ENCODE results near the gene NRARP.

The NRARP gene

DNA sequence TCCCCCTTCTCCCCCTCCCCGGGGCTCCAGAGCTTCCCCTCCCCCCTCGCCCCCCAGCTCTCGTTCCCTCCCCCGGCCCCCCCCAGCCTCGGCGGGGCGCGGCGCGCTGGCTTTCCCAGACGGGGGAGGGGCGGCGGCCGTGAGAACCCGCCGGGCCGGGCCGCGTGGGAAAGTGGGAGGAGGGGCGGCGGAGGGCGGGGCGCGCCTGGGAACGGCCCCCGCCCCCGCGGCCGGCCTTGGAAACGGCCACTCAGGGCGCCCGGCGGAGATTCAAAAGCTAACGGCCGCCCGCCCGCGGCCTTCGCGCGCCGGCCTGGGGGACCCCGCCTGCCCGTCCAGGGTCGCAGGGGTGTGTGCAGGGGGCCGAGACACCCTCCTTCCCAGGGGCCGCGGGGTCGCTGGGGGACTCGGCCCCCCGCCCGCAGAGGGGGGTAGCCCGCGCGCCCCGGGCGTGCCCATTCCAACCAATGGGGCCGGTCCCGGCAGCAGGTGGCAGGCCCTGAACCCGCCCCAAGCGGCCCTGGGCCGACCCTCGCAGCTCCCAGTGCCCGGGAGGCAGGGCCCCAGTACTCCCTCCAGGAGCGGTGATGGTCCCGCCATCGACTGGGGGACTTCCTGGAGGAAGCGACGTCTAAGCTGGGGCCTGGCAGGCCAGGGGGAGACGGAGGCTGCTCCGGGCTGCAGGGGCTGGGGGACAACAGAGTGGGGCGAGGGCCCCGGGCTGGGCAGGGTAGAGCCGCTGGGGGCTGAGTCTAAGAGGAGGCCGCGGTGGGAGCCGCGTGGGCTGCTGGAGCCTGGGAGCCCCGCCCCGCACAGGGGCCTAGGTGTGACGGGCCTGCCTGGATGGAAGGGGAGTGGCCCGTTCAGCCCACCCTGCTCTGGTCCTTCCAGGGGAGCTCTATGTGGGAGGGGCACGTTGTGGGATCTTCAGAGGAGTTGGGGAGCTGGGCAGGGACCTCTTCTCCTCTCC lies 14.2 kb upstream of the NRARP start:
- Mint-ChIP-seq H3K27me3 (peaks cover 18% of the 10 kb centered on the region), H3K4me1 (peaks cover 14% of the 10 kb centered on the region), H3K9me3 (no peaks in the 10 kb centered on the region), H3K4me3 (peak overlapping the region; percentile 14), H3K27ac (peak overlapping the region; percentile 30), H3K36me3 (no peaks in the 10 kb centered on the region)
- ATAC-seq: peak; percentile 16

DNA sequence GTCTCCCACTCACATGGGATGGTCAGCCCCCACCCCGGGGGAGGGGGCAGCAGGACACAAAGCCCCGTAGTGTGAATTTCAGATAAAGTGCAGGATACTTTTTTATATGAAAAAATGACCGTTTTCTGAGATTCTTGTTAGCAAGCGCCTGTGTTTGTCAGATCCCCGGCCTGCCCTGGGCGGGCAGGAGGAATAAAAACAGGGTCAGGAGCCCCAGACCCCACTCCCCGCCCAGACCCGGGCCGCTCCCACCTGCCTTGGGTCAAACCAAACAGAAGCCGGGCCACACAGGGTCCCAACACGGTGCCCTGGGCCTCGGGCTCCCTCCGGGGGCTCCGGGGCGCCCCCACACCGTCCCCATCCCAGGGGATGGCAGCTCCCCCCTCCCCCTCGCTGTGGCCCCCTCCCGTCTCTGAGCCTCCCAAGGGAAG lies 13.5 kb upstream of the NRARP start:
- H3K27me3 Mint-ChIP-seq: peaks cover 18% of the 10 kb centered on the region
- no peak overlapping the region for H3K27ac Mint-ChIP-seq
- H3K4me3 Mint-ChIP-seq: no peak overlapping the region
- no peaks in the 10 kb centered on the region for H3K9me3 Mint-ChIP-seq
- peaks cover 10% of the 10 kb centered on the region for H3K4me1 Mint-ChIP-seq
- no peaks in the 10 kb centered on the region for H3K36me3 Mint-ChIP-seq
- ATAC-seq: no peak

DNA sequence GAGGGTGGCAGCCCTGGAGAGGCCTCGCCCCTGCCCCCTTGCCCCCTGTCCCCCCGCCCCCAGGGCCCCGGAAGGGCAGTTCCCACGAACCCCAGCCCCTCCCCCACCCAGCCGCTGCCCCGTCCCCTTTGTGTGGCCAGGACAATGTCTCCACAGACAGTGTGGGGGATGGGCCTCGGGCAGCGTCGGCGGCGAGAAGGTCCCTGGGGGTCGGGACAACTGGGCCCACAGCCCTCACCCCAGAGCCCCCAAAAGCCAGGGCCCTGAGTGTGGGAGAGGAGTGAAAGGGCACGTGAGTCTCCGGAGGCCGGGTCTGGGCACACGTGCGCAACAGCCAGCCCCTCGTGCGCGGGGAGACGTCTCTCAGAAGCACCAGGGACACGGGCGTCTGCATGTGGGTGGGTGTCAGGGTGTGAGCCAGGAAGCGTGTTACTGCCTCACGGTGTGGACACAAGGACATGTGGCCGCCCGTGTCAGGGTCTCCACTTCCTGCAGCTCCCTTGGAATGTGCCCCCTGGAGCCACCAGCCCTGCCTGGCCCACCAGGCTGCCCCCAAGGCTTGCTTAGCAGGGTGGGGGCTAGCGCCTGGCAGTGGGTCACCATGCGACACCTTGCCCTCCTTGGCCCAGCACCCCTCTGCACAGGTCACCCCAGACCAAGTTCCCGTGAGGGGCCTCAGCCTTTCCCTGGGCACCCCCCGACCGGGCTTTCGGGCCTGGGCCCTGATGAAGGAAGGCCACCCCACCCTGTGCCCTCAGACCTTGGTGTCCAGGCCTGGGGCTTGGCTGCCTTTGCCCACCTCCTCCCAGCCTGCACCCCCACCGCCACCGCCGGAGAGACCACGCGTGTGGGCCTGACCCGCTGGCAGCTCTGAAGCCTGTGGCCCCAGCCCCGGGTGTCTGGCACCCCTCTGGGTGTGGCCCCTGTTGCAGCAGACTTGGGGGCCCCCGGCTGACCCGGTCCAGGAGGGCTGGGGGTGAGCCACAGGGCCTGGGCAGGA lies 12.8 kb upstream of the NRARP start:
- Mint-ChIP-seq H3K27ac (no peak overlapping the region), H3K9me3 (no peaks in the 10 kb centered on the region), H3K27me3 (peaks cover 18% of the 10 kb centered on the region), H3K4me3 (no peak overlapping the region), H3K36me3 (no peaks in the 10 kb centered on the region), H3K4me1 (peaks cover 3% of the 10 kb centered on the region)
- no peak for ATAC-seq

DNA sequence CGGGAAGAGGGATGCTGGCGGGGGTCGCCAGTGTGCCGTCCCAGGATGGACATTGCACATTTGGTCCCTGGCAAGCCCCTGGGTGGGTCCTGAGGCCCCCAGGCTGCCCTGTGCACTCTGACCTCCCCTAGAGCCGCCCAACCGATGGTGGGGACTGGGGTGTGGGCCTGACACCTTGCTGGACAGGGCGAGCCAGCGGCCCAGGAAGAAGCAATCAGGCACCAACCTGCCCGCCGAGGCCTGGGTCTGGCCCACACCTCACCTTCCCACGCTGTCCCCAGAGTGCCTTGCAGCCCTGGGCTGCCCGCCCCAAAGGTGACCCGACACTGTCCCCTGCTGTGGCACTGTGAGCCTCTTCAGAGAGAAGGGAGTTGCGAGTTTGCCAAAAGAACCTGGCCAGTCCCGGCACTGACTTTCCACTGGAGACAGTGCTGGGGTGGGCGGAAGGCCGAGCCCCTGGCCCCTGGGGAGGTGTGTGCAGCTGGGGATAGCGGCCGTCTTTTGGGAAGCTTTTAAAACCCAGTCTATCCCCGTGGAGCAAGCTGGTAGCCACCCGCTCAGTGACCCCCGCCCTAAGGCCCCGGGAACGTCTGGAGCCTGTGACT lies 12.0 kb upstream of the NRARP start:
- Mint-ChIP-seq H3K4me1 (no peaks in the 10 kb centered on the region), H3K27me3 (peaks cover 18% of the 10 kb centered on the region), H3K36me3 (no peaks in the 10 kb centered on the region), H3K9me3 (no peaks in the 10 kb centered on the region), H3K27ac (no peak overlapping the region), H3K4me3 (no peak overlapping the region)
- ATAC-seq: no peak

DNA sequence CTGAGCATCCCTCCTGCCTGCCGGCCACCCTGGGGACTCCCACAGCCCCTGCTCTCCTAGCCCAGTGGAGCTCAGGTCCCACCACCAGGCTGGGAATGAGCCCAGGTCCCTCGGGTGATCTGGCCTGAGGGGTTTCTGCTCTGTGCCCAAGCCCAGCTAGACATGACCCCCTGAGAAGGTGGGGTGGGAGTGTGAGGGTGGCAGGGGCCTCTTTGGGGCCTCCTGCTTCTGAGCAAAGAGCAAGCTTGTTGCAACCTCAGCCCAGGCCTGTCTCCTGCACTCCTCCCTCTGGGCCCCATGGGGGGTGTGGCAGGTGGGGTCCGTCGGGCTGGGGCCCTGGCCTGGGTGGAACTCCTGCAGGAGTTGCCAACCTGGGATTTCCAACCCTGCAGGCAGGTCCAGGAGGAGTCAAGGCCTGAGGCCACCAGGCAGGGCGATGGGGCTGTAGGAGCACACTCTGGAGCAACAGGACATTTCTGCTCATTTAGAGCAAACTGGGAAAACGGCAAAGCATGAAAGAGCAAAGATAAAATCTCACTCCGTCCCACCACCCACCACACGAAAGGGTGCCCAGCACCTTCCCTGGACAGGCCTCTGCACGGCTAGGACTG lies 11.4 kb upstream of the NRARP start:
- Mint-ChIP-seq H3K4me1 (no peaks in the 10 kb centered on the region), H3K4me3 (no peak overlapping the region), H3K27ac (no peak overlapping the region), H3K9me3 (no peaks in the 10 kb centered on the region), H3K27me3 (peaks cover 18% of the 10 kb centered on the region), H3K36me3 (no peaks in the 10 kb centered on the region)
- no peak for ATAC-seq

DNA sequence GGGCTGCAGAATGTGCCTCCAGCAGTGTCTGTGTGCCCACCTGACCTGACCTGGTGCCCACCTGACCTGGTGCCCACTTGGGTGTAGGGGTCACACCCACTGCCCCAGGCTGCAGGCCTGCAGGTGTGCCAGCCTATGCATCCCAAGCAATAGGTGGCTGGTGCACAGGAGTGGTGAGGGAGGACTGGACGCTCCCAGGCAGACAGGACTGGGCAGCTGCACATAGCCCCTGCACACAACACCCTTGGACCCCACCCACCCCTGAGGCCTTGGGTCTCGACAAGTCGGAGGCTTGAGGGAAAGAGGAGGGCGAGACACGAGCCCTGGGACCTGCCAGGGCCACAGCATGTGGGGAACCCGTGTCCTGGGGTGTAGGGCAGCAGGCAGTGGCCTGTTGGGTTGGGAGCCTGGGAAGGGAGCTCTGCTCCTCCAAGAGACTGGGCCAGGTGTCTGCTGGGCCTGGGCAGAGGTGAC lies 10.8 kb upstream of the NRARP start:
- Mint-ChIP-seq H3K4me1 (no peaks in the 10 kb centered on the region), H3K9me3 (no peaks in the 10 kb centered on the region), H3K4me3 (no peak overlapping the region), H3K27me3 (peaks cover 18% of the 10 kb centered on the region), H3K36me3 (no peaks in the 10 kb centered on the region), H3K27ac (no peak overlapping the region)
- ATAC-seq: no peak

DNA sequence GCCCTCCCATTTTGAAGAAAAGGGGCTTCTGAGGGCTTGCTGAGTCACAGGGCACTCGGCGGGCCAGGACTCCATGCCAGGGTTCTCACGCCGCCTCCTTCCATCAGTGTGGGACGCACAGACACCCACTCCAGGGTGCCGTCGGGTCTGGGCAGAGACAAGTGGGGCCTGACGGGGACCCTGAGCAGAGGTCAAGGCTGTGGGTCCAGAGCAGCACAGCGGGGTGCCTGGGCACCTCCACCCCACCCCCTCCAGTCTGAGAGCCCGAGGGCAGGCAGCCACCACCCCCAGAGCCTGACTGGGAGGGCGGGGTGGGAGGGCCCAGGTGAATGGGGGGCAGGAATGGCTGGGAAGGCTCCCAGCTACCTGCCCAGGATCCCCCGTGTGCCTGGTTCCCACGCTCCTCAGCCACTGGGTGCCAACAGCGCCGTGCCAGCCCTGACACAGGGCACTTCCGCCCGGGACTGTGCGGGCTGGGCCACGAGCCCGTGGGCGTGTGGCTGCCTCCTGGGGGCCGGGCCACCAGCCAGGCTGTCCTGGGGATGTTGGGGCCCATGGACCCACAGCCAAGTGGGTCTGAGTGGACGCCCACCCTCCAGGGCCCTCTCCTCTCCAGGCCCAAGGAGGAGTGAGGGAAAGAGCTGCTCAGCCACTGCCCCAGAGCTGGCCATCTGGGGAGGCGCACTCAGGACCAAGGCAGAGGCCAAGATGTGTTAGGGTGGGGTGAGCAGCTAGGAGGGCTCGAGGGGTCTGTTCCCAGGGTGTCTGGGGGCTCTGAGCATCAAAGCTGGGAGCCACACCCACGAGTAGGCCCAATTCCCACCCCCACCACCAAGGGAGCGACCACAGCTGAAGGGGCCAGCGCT lies 10.1 kb upstream of the NRARP start:
- no peaks in the 10 kb centered on the region for H3K9me3 Mint-ChIP-seq
- peaks cover 23% of the 10 kb centered on the region for H3K27me3 Mint-ChIP-seq
- H3K4me3 Mint-ChIP-seq: no peak overlapping the region
- no peaks in the 10 kb centered on the region for H3K36me3 Mint-ChIP-seq
- no peak for ATAC-seq
- H3K27ac Mint-ChIP-seq: no peak overlapping the region
- H3K4me1 Mint-ChIP-seq: peaks cover 4% of the 10 kb centered on the region

DNA sequence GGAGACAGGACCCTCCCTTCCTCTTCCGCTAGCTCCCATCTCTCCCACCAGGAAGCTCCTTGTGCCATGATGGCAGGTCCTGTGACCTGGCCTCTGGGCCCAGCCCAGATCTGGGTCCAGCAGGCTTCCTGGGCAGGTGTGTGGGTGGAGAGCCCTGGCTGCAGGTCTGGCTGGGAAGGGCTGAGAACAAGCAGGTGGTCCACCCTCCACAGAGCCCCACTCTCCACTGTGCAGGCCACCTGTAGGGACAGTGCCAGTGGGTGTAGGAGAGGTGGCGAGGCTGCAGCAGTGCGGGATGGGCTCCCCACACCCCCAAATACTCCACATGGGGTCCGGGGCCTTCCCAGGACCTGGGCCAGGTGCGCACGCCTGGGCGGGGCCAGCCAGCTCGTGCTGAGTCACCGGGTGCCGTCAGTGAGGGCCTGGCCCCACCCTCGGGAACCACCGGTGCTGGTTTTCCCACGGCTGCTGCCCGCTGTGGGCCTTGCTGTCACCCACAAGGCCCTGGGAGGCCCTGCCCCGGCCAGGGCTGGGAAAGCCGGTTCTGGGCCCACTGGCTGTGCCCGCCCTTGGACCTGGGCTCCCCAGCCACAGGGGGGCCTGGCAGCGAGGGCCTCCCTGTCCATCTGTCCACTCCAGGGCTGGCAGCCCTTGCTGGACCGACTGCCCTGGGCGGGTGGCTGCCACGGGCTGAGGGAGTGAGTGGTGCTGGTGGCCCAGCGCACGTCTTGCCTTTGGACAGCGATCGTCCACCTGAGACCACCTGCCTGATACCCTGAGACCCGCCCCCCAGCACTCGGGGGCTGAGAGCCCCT lies 9.3 kb upstream of the NRARP start:
- Mint-ChIP-seq H3K36me3 (no peaks in the 10 kb centered on the region), H3K4me1 (peaks cover 13% of the 10 kb centered on the region), H3K4me3 (no peak overlapping the region), H3K27me3 (peaks cover 23% of the 10 kb centered on the region), H3K27ac (no peak overlapping the region), H3K9me3 (no peaks in the 10 kb centered on the region)
- ATAC-seq: no peak

DNA sequence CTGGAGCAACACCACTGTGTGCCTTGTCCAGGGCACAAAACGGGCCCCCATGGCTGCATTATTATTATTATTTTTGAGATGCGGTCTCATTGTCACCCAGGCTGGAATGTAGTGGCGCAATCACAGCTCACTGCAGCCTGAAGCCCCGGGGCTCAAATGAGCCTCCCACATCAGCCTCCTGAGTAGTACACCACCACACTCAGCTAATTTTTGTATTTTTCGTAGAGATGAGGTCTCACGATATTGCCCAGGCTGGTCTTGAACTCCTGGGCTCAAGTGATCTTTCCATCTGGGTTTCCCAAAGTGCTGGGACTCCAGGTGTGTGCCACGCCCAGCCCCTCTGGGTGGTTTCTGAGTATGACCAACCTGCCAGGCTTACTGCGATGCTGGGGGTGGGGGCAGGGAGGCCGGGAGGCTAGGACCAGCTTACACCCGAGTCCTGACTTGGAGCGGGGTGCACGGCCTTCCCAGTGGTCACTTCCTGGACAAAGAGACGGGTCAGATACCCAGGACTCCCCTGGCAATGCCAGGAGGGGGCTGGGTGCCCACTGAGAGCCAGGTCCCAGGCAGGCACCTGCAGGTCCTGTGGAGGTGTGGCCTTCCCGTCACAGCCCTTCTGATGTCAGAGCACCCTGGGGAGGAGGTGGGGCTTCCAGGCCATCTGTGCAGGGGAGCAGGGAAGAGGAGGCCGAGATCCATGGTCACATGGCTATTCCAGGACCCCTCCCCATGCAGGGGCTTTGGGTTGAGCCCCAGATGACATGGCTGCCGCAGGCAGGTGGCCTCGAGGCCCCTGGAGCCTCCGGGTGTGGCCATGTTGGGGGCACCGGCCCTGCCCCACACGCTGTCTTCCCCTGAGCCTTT lies 8.3 kb upstream of the NRARP start:
- Mint-ChIP-seq H3K4me1 (peaks cover 17% of the 10 kb centered on the region), H3K9me3 (no peaks in the 10 kb centered on the region), H3K36me3 (no peaks in the 10 kb centered on the region), H3K4me3 (no peak overlapping the region), H3K27ac (no peak overlapping the region), H3K27me3 (peaks cover 28% of the 10 kb centered on the region)
- no peak for ATAC-seq

DNA sequence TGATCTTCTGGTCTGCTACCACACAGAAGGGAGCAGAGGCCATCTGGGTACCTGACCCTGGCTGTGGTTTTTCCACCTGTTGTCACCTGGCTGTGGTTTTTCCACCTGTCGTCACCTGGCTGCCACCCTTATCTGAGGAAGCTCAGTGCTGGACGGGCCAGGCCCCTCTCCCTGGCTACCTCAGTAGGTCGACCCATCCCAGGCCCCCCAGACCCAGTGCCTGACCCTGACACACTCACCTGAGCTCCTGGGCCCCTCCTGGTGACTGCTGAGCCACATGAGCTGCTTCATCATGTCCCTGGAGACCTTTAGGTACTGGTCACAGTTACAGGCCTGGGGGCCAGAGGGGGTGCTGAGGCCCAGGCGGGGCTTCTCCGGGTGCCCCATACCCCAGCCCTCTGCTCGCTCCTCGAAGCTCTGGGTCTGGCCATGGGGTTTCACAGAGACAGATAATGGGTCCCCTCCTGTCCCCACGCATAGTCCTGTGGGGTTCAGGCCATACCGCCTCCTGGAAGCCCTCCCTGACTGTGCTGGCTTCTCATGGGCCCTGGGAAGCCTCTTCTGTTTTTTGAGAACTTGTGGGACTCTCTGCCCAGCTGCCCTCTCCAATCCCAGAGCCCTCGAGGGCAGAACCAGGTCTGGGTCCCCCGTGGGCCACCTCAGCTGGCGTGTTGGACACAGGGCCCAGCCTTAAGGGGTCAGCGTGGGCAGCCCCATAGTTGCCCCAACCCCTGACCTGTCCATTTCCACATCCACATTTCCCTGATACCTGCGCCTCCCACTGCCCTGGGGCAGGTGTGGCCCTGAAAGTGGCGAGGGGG lies 7.5 kb upstream of the NRARP start:
- Mint-ChIP-seq H3K9me3 (no peaks in the 10 kb centered on the region), H3K4me3 (no peak overlapping the region), H3K27me3 (peaks cover 35% of the 10 kb centered on the region), H3K27ac (no peak overlapping the region), H3K4me1 (peaks cover 25% of the 10 kb centered on the region), H3K36me3 (no peaks in the 10 kb centered on the region)
- ATAC-seq: no peak

DNA sequence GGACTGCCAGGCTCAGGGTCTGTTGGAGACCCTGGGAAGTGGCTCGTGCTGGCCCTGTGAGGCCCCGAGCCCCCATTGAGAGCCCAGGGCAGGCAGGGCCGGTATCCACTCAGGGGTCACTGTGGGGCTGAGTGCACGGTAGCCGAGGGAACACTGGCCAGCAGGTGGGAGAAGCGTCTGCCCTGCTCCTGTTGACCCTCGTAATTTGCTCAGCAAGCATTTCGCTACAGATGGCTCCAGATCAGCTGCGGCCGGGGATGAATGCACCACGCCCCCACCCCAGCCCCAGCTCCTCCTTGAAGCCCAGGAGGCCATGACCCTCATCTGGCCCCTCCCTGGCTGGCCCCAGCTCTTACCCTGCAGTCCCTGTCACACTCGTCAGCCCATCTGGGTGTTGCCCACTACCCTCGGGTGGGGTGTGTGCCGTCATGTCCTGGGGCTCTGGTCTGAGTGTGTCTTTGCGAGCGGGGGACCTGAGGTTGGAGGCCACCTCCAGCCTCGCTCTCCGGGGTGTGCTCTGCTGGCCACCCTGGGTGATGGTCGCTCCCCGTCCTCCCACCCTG lies 6.1 kb upstream of the NRARP start:
- no peak overlapping the region for H3K4me3 Mint-ChIP-seq
- H3K27ac Mint-ChIP-seq: no peak overlapping the region
- peaks cover 26% of the 10 kb centered on the region for H3K4me1 Mint-ChIP-seq
- peaks cover 35% of the 10 kb centered on the region for H3K27me3 Mint-ChIP-seq
- ATAC-seq: no peak
- no peaks in the 10 kb centered on the region for H3K9me3 Mint-ChIP-seq
- H3K36me3 Mint-ChIP-seq: no peaks in the 10 kb centered on the region

Data from stimulated activated memory B cell treated with anti-CD40 and anti-IgM and Interleukin-4, amounts not matched to agents 10 μg/mL and 1 μg/mL and 100 μg/mL, for 72 hours (primary cell).